Tibial nerve (tissue), 4 donors: Measurements from ENCODE around the gene NCOA7. TPM values are rescaled to one million over a fixed set of nuclear protein-coding genes. Genes with fewer than 3 reads are reported as not detected.
"Not testable (repeated sequence)": the region's sequence is repeated elsewhere in the genome, so short reads cannot be mapped to it uniquely, and the experiment has no call there.

Experiments used
- DNase-seq, 2 donors: peaks; one replicate each; pipeline ENCODE4 v3.0.0-alpha.2; 2019; ENCODE audit warnings: low spot score in 2 of 2
- H3K27ac ChIP-seq, 4 donors: fragments of 200-600 bp; sonication (generic) in 3 of 4; one replicate each; pipeline ENCODE4 v1.5.1; 2017 to 2019; ENCODE audit warnings: mild to moderate bottlenecking in 1 of 4
- H3K27me3 ChIP-seq, 2 donors: fragments of 200-600 bp; sonication (generic) in 1 of 2; one replicate each; pipeline versions ENCODE4 v1.5.1 to v1.6.0; 2017 to 2019
- H3K36me3 ChIP-seq, 3 donors: fragments of 200-600 bp; sonication (generic); one replicate each; pipeline ENCODE4 v1.5.1; 2018 to 2019
- H3K4me1 ChIP-seq, 4 donors: fragments of 200-600 bp; sonication (generic) in 3 of 4; one replicate each; pipeline ENCODE4 v1.5.1; 2017 to 2019
- H3K4me3 ChIP-seq, 4 donors: fragments of 200-600 bp; sonication (generic) in 3 of 4; one replicate each; pipeline ENCODE4 v1.5.1; 2017 to 2019; ENCODE audit warnings: mild to moderate bottlenecking in 1 of 4, moderate library complexity in 1 of 4
- H3K9me3 ChIP-seq, 4 donors: fragments of 200-600 bp; sonication (generic) in 3 of 4; one replicate each; pipeline ENCODE4 v1.5.1; 2017 to 2019
- EP300 ChIP-seq, 2 donors: sonication (generic); formaldehyde crosslinking; IDR thresholded peaks; one replicate each; pipeline ENCODE4 v1.6.1; 2017; ENCODE audit warnings: antibody characterized with exemption in 2 of 2, mild to moderate bottlenecking in 1 of 2
- POLR2A ChIP-seq, 2 donors: fragments of 450-650 bp; IDR thresholded peaks; one replicate each; pipeline ENCODE4 v1.6.1; 2017; ENCODE audit warnings: antibody characterized with exemption in 2 of 2, mild to moderate bottlenecking in 2 of 2, moderate library complexity in 2 of 2
- WGBS, 2 donors: methylation state at CpG; one replicate each; pipeline ENCODE4 v1.1.5; 2018; 5-methylcytosine and 5-hydroxymethylcytosine counted together
- total RNA-seq, 4 donors: library from RNA; depleted of rRNA; stranded (reverse); fragments of >200 nt; gene quantifications; one replicate each; pipeline ENCODE4 v1.1.0, GENCODE V29; 2016
- TF ChIP-seq, protein P1 (sequence below), 5 experiments: fragments of 200-600 bp in 3 of 5; fragments of 450-650 bp in 2 of 5; sonication (generic) in 3 of 5; IDR thresholded peaks; one replicate each; pipeline ENCODE4 v1.5.1; 2016 to 2019; ENCODE audit warnings: antibody characterized with exemption in 5 of 5, mild to moderate bottlenecking in 3 of 5, moderate library complexity in 2 of 5

Gene NCOA7
- total RNA-seq, 4 donors from 2014 or later: 38.7 to 86.7 (median 59.7) TPM

GRCh38 chr6:125950293-125950692 lies 159.5 kb downstream of the NCOA7 start:
- H3K9me3 ChIP-seq: no peaks in the 10 kb centered on the region
- H3K27me3 ChIP-seq: no peaks in the 10 kb centered on the region
- no peak overlapping the region for H3K27ac ChIP-seq
- 64 to 70% methylated on average over 6 of the region's 6 CpGs for WGBS, 2 donors
- TF ChIP-seq, protein P1, sequence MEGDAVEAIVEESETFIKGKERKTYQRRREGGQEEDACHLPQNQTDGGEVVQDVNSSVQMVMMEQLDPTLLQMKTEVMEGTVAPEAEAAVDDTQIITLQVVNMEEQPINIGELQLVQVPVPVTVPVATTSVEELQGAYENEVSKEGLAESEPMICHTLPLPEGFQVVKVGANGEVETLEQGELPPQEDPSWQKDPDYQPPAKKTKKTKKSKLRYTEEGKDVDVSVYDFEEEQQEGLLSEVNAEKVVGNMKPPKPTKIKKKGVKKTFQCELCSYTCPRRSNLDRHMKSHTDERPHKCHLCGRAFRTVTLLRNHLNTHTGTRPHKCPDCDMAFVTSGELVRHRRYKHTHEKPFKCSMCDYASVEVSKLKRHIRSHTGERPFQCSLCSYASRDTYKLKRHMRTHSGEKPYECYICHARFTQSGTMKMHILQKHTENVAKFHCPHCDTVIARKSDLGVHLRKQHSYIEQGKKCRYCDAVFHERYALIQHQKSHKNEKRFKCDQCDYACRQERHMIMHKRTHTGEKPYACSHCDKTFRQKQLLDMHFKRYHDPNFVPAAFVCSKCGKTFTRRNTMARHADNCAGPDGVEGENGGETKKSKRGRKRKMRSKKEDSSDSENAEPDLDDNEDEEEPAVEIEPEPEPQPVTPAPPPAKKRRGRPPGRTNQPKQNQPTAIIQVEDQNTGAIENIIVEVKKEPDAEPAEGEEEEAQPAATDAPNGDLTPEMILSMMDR (IDR thresholded peaks at IDR 0.05): no peak
- no peak for TF ChIP-seq POLR2A (IDR thresholded peaks at IDR 0.05)
- no peak for DNase-seq
- no peak overlapping the region for H3K4me3 ChIP-seq
- no peaks in the 10 kb centered on the region for H3K36me3 ChIP-seq
- H3K4me1 ChIP-seq: peaks cover 0 to 15% (median 3%) of the 10 kb centered on the region in 4 donors

GRCh38 chr6:125950716-125951115 lies 160.0 kb downstream of the NCOA7 start:
- WGBS, 2 donors: 83 to 84% methylated on average over 6 of the region's 6 CpGs
- not testable (repeated sequence) for H3K36me3 ChIP-seq, DNase-seq, H3K4me3 ChIP-seq, H3K27me3 ChIP-seq, H3K9me3 ChIP-seq, H3K27ac ChIP-seq
- peaks cover 0 to 13% (median 2%) of the 10 kb centered on the region in 4 donors for H3K4me1 ChIP-seq

DNA sequence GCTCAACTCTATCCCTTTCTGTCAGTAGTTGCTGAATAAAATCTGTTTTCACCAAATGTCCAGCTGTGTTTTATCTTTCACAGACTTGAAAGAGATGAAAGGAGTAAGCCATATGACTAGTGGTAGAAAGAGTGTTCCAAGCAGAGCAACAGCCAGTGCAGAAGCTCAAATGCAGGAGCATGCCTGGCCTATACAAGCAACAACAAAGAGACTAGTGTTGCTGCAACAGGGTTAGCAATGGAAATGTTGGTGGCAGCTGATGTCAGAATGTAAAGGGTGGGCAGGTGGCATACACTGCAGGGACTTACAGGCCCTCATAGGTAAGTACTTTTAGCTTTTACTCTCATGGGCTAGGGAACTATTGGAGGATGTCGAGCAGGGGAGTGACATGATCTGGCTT lies 160.6 kb downstream of the NCOA7 start:
- WGBS, 2 donors: 78 to 84% methylated on average over 1 of the region's 1 CpG
- H3K4me3 ChIP-seq: no peak overlapping the region
- H3K27ac ChIP-seq: no peak overlapping the region
- H3K4me1 ChIP-seq: peaks cover 0 to 12% (median 1%) of the 10 kb centered on the region in 4 donors
- DNase-seq: no peak
- H3K27me3 ChIP-seq: no peaks in the 10 kb centered on the region
- H3K9me3 ChIP-seq: no peaks in the 10 kb centered on the region
- H3K36me3 ChIP-seq: no peaks in the 10 kb centered on the region
- no peak for TF ChIP-seq POLR2A (IDR thresholded peaks at IDR 0.05)
- TF ChIP-seq, protein P1 (IDR thresholded peaks at IDR 0.05): no peak
- no peak for TF ChIP-seq EP300 (IDR thresholded peaks at IDR 0.05)

DNA sequence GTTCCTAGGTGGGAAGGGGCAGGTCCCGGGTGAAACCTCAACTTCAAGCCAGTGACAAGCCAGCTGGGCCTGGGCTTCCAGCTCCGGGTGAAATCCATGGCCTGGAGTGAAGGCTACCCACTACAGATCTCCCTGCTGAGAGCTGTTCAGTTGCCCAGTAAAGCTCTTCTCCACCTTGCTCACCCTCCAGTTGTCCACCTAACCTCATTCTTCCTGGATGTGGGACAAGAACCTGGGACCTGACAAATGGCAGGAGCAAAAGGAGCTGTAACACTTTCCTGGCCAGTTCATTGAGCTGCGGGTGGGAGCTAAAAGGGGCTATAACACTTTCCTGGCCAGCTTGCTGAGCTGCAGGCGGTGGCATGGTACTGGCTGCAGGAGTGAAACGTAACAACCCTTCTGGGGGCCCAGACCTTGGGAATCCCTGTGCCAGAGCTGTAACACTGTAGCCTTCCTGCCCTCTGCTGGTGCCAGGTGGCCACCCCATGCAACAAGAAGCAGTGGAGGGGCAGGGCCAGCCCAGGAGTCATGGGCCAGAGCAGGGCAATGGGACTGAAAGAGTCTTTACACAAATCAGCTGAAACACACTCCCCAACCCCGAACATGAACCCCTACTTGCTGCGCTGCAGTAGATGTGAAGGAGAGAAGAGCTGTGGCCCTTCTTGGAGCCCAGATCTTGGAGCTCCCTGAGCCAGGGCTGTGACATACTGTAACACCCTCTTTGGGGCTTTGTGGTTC lies 162.2 kb downstream of the NCOA7 start:
- TF ChIP-seq, protein P1 (IDR thresholded peaks at IDR 0.05): no peak
- TF ChIP-seq EP300 (IDR thresholded peaks at IDR 0.05) (no peak), POLR2A (IDR thresholded peaks at IDR 0.05) (no peak)
- Histone ChIP-seq H3K36me3 (no peaks in the 10 kb centered on the region), H3K27me3 (no peaks in the 10 kb centered on the region), H3K4me3 (no peak overlapping the region), H3K27ac (no peak overlapping the region), H3K9me3 (no peaks in the 10 kb centered on the region), H3K4me1 (peaks cover 0 to 12% (median 6%) of the 10 kb centered on the region in 4 donors)
- DNase-seq: no peak
- 73 to 78% methylated on average over 7 of the region's 7 CpGs for WGBS, 2 donors

DNA sequence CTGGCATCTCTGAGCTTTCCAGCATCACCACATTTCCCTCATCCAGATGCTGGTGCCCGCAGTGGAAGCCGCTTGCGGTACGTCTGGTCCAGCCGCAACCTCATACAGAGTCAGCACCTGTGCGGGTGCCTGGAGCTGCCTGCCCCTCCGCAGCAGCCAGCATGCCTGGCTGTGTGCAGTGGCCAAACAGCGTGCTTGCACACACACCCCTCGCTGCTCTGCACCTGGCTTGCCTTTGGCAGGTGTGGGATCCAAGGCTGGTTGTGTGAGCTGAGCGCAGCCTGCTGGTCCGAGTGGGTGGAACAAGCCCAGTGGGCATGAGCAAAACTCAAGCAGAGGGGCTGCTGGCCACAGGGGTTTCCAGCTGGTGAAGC lies 162.7 kb downstream of the NCOA7 start:
- Histone ChIP-seq H3K36me3 (no peaks in the 10 kb centered on the region), H3K27ac (no peak overlapping the region), H3K4me1 (peaks cover 0 to 18% (median 9%) of the 10 kb centered on the region in 4 donors), H3K4me3 (no peak overlapping the region), H3K9me3 (no peaks in the 10 kb centered on the region), H3K27me3 (no peaks in the 10 kb centered on the region)
- TF ChIP-seq POLR2A (IDR thresholded peaks at IDR 0.05) (no peak), EP300 (IDR thresholded peaks at IDR 0.05) (no peak)
- TF ChIP-seq, protein P1 (IDR thresholded peaks at IDR 0.05): no peak
- no peak for DNase-seq
- WGBS, 2 donors: 67 to 81% methylated on average over 9 to 11 of the region's 11 CpGs
